ENCODE measurements around the gene PRMT5.
"Not testable (repeated sequence)": the region's sequence is repeated elsewhere in the genome, so short reads cannot be mapped to it uniquely, and the experiment has no call there.

PRMT5 gene

DNA sequence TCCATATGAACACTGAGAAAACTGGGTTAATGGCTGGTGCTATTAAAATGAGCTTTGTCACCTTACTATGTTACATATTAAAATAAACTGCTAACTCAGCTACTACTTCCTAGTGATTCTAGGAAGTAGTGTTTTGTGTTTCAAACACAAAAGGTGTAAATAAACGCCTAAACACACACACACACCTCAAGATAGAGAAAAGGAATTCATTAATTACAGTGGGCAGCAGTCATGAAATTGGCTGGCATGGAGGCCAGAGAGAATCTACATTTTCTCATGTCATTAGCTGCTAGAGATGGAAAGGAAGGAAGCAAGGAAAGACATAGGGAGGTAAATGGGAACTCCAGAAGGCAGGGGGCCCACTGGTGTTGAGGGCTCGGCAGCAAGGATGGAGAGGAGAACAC lies 787 bp upstream of the PRMT5 start:
- DNase-seq: no peak

DNA sequence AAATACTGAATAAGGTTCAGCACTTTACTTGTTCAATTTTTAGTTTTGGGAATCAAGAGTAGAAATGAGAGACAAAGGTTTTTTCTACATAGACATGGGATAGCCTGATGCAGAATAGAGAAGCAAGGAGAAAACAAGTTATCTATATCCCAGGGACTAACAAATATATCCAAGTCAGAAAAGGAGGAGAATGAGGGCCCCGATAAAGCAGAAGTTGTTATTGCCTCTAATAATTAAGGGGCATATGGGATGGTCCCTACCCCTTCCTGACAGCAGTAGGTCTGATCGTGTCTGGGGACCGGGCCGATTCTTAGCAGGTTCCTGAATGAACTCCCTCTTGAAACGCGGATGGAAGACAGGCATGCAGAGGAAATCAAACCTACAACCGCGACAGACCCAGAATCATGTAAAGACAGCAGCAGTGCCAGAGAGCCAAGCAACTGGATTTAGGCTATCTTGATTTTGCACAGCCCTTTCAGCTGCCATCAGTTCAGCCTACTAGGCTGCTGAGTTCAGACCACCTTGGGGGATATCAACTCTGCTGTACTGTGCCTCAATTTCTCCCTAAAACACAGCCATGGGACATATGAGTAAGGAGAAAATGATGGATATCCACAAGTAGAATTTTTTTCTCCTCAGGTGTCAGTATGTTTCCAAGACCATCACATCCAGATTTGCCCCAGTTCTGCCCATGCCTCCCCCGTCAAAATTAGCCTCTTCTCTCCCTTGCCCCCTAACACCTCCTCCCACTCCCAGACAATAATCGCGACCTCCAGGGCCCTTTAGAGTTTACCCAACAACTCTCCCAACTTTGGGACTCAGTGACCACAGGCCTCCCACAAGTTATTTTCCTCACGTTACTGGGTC lies 706 bp downstream of the PRMT5 start:
- no peak for DNase-seq

DNA sequence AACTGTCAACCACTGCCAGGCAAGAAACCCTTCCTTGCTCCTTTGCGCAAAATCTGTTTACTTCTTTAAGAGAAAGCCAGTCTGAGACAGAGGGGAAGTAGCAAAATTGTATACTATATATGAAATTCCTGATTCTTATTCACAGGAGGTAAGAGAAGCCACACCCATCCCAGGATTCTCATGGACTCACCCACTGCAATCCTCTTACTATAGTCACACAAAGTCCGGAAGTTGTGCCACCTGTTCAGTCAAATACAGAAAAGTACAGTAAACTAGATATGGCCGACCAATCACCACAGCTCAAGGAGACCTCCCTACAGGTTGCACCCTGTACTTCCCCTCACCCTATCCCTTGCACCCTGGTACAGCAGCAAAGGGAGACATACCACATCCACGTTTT lies 2.9 kb downstream of the PRMT5 start:
- DNase-seq: no peak

DNA sequence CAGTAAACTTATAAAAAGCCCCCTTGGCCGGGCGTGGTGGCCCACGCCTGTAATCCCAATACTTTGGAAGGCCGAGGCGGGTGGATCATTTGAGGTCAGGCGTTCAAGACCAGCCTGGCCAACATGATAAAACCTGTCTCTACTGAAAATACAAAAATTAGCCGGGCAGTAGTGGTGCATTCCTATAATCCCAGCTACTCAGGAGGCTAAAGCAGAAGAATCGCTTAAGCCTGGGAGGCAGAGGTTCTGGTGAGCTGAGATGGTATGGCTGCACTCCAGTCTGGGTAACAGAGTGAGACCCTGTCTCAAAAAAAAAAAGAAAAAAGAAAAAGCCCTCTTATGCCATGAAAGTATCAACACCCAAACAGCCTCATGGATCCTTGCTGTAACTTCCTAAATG lies 3.7 kb downstream of the PRMT5 start:
- DNase-seq: no peak

DNA sequence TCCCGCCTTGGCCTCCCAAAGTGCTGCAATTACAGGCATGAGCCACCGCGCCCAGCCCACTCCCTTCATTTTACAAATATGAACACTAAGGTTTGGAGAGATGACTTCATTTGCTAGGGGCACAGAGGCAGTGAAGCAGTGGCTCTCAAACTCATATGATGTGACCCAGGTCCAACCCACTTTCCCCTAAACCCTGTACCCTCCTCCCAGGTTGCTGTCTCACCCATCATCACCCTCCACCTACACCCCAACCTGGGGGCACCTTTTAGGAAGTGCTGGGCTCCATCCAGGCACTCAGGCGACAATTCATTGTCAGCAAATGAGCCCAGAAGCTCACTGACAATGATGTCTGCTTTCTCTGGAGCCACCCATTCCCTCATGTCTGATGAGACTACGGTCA lies 5.4 kb downstream of the PRMT5 start:
- DNase-seq: no peak

DNA sequence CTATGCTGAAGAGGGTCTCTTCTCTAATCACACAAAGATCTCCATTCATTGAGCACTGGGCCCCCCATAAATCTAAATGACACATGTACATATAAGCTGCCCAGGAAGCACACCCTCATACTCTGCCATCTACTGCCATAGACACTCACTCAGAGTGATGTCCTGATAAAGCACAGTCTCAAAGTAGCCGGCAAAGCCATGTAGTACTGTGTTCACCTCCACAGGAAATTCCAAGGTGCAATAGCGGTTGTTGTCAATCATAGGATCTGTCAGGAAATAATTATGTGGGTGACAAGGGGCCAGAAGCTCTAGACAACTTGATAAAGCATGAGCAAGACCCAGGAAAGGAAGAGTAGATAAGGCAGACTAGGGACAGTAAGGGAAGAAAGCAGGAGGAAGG lies 6.9 kb downstream of the PRMT5 start:
- no peak for DNase-seq

DNA sequence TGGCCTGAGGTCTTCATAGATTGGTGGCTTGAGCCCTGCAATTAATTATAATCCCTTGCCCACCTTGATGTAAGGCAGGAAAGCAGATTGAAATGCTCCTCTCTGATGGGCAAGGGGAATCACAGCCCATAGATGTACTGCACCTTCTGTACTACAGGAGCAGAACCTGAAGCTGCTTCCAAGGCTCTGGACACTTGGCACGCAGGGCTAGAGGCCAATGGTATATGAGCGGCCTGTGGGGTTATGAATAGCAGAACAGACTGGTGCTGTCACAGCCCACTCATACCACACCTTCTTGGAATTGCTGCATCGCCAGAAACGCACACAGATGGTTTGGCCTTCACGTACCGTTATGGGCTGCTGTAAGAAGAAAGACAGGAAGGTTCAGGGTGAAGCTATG lies 8.5 kb downstream of the PRMT5 start:
- no peak for DNase-seq

DNA sequence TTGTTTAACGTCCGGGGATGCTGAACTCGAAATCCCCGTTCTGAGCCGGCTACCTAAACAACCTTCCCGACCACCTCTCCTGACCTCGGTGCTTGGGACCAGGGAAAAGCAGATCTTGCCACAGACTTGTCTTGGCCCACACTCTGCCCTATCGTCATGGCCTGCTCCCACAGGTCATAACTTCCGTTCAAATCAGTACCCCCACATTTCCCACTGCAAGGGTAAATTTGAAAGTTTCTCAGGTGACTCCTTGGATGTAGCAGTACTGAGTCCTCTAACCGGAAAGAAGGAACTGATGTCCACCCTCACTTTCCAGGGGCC lies 9.6 kb downstream of the PRMT5 start:
- no peak for DNase-seq

DNA sequence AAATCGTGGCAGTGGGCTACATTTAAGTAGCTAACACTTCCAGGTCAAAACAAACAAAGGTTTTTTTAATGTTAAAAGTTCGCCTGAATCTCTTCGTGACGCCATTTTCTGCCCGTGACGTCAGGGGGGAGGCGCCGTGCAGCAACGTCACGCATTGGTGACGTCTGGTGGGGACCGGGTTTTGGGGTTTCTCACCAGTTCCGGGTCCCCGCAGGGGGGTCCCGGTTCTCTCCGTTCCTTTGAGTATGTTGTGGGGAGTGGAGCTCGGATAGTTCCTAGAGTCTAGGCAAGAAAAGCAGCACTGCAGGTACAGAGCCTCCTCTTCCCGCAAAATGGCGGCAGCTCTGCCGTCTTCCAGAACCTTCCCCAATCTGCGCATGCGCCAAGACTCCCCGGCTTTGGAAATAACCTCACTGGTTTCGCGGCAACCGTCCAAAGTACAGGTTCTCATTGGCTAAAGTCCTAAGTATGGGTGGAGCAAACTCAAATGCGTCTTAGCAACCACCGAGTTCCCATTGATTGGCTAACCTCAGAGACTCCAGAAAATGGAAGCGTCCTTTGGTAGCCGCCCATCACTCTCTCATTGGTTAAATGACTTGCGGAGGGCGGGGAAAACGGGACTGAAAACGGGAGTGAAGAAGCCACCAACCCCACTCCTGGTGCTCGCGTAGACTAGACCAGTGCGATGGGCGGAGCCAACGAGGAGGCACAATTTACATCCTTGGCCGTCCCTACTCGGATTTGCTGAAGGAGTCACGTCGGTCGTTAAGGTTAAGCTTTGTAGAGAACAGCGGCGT lies 10.2 kb downstream of the PRMT5 start, which contains the start of gene RBM23:
Gene RBM23, minus strand, starts transcription at position 346 of the 797 bp plus-strand sequence.
- DNase-seq: peak; percentile 100

DNA sequence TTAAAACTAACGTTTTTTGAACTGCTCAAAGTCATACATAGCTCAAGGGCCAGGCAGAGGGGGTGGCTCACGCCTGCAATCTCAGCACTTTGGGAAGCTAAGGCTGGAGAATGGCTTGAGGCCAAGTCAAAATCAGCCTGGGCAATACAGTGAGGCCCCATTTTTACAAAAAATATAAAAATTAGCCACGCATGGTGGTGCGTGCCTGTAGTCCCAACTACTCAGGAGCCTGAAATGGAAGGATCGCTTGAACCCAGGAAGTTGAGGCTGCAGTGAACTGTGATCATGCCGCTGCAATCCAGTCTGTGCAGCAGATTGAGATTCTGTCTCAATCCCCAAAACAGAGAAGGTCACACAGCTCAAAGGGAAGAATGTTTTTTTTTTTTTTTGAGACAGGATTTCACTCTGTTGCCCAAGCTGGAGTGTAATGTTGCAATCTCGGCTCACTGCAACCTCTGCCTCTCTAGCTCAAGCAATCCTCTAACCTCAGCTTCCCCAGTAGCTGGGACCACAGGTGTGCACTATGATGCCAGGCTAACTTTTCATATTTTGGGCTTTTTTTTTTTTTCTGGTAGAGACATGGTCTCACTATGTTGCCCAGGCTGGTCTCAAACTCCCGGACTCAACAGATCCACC lies 13.2 kb downstream of the PRMT5 start:
- DNase-seq: no peak

DNA sequence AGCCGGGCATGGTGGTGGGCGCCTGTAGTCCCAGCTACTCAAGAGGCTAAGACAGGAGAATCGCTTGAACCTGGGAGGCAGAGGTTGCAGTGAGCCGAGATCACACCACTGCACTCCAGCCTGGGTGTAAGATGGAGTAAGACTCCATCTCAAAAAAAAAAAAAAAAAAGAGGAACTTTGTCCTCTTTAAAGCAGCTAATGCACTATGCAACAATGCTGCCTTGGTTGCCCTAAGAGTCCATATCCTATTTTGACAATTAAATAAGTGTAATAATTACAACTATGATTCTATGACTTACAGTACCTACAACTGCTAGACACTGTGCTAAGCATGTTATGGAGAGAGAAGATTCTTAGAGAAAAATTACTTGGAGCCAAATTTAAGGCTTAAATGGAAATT lies 14.3 kb downstream of the PRMT5 start:
- not testable (repeated sequence) for DNase-seq

DNA sequence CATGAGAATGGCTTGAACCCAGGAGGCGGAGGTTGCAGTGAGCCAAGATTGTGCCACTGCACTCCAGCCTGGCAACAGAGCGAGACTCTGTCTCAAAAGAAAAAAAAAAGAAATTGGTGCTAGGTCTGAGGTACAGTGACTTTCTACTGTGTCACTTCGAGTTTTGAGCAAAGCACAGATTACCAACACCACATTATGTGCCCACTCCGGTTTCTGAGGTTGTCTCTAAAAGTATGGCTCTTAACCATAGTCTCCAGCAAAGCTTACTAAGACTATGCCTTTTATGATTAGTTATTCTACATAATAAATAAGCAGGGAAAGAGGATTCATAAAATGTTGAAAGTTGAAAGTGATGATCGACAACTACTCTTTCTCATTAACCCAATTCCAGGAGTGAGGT lies 18.3 kb downstream of the PRMT5 start:
- no peak for DNase-seq

DNA sequence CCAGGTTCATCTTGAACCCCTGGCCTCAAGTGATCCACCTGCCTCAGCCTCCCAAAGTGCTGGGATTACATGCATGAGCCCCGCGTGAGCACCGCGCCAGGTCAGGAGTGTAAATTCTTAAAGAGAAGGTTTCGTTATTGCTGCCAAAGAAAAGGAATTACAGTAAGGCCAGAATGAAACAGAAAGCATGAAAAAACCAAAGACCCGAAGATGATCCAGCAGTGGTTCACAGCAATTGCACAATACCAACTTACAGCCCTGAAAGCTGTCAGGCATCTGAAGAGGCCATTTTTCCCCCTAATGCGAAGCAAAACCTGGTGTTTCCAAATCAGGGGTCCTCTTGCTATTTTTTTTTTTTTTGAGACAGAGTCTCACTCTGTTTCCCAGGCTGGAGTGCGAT lies 20.6 kb downstream of the PRMT5 start:
- DNase-seq: no peak

DNA sequence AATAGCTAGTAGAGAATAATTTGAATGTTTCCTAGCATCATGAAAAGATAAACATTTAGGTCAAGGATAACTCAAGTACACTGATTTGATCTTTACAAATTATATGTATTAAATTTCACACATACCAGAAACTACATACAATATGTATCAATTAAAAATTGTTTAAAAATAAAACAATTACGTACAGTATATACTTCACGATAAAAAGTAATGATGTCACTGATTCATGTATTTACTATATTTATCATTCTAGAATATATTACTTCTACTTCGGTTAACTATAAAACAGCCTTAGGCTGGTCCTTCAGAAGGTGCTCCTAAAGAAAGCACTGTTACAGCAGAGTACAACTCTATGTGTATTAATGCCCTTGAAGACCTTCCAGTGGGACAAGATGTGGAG lies 21.7 kb downstream of the PRMT5 start:
- no peak for DNase-seq

DNA sequence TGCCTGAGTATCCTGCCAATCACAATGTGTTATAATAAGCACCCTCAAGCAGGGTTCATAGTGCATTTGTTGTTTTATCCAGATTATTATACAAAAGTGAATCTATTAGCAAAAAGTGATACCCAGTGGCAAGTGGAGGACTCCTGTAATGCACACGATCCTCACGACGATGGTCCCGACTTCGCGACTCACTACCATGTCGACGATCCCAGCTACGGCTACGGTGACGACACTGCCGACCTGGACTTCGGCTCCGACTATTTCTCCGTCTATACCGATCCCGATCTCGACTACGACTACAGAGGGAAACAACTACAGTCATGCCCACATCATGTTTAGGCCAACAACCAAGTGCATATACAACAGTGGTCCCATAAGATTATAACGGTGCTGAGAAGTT lies 23.1 kb downstream of the PRMT5 start:
- DNase-seq: no peak

DNA sequence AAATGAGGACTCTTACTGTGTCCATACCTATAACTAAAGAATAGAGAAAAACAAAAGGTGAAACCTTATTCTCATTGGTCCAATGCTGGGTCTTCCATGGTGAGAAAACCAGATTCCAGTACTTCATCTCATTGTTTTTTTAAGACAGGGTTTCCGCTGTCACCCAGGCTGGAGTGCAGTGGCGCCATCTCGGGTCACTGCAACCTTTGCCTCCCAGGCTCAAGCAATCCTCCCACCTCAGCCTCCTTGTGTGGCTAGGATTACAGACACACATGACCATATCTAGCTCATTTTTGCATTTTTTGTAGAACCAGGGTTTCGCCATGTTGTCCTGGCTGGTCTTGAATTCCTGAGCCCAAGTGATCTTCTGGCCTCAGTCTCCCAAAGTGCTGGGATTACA lies 23.5 kb downstream of the PRMT5 start:
- DNase-seq: no peak

DNA sequence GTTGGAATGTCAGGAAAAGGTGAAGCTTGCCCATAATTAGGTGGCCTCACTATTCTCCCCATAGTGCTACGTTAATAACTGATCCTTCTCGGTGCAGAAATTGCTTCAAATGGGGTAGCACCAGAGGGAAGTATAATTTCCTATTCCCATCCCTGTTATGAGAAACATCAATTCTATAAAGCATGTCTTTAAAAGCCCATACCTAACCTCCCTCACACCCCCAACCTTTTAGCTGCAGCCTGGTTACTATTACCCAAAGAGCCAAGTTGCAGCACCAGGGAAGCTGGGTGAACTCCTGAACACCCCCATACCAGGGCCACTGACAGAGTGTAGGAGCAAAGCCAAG lies 25.5 kb downstream of the PRMT5 start:
- no peak for DNase-seq

DNA sequence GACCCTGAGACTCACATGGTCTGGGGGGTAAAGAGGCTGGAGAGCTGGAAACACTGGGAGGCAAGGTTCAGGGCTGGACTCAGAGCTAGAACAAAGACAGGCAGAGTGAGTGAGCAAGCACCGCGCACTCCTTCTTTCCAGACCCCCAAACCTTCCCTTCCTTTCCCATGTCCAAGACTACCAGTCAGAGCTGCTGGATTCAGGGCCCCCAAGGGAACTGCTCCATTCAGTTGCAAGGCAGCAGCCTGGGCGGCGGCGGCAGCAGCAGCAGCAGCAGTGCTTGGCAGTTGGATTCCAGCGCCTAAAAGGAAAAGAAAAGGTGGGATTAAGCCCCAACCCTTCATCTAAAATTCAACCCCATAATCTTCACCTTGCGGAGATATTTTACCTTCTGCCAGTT lies 27.4 kb downstream of the PRMT5 start:
- DNase-seq: no peak

DNA sequence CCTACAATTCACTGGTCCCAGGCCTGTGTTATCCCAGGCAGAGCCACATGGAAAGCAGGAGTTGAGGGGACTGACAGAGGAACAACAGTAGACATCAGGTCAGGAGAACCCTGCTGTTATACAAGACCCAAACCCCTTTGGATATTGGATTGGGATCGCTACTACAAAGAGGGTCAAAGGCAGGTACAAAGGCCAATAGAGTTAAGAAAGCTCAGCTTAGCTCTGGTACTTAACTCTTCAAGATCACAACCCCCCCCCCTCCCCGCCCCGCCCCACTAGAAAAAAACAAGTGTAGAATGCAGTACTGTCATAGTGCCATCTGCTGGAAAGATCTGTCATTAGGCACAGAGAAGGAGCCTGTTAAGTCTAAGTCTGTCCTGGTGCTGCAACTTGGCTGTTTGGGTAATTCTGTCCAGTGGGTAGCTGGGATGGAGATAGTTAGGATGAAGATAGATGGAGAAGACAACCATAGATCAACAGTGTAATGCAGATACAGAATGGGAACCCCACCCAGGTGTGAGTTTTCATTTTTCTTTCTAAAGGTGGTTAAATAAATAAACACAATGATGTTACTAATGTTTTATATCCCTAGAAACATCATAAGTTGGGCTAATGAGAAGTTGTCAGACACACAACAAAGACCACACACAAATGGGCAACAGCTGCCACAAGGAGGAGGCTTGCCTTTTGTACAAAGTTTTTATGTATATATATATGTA lies 28.9 kb downstream of the PRMT5 start:
- DNase-seq: no peak

DNA sequence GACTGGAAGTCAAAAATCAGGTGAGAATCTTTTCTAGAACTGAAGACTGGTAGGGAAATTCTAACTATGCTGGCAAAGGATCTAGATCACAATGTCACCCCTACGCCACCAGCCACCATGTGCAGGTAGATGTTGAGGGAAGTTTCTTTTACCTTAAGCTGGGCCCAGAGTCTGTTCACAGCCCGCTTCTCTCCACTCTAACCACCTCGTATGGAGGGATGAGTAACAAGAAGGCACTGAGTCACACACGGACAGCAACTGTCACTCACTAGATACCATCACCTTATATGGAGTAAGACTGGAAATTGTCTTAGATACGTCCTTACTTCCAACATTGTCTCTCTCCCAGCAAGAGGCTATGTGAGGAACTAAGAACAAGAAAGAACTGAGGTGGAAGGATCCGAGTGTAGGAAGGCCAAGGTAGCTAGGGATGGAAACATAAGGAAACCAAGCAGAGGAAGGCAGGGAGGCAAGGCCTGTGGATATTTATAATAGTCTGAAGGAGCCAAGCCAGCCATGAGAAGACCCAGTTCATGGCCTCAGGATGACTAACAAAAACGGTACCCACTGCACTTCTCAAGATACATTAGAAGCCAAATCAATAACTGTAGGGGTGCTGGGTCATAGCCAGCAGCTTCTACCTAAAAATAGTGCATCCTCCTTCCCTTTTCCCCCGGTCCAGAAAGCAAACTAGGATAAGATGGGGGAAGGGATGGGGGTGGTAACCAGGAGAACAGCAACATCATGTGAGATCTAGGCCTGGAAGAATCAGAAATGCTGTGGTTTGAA lies 30.7 kb downstream of the PRMT5 start:
- no peak for DNase-seq

DNA sequence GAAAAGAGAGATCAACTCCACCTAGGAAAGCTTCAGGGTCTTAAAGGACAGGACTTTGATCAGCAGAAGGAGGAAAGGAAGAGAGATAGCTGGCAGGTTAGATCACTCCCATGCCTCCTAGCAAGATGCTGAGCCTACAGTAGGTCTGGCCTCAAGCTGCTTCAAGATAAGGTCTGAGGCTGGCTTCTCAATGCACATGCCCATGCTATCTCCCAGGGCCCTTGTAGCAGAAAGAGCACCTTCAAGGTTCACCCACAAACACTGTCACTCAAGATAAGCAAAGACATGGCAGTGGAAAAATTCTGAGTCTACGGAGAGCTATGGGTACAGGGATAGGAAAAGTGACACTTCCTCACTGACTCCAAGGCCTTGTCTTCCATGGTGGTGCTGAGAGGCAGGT lies 31.8 kb downstream of the PRMT5 start:
- DNase-seq: no peak

DNA sequence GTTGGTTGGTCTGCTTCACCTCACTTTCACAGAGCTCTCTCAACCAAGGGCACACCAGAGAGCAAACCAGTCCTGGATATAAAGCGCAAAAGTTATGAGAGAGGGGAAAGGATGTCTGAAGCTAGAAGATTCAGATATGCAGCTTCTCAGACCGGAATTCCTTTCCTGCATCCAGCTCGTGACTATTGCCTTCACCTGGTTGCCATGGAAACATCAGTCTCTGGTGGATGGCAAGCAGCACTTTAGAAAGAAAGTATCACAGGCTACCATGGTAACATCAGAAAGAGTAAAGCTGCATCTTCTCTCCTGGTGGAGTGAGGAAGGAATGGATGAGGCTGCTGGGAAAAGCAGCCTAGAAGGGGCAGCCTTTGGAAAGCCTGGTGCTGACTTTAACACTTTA lies 32.4 kb downstream of the PRMT5 start:
- no peak for DNase-seq

DNA sequence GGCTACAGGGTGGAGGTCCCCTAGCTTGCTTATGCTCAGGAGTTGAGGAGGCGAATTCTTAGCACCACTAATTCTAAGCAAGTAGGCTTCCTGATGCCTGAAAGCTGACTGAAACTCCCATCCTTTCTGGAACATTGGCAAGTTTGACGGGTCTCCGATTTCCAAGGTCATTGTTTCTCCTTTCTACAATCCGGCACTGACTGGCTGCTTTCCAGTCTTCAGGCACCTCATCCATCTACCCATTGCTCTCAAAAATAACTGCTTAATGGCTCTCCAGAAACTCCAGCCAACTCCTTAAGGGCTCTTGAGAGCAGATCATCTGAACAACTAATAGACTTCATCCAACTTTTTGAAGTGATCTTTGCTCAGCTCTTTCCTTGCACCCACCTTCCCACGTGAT lies 32.8 kb downstream of the PRMT5 start:
- no peak for DNase-seq
